Measurements from ENCODE around the gene TRIM24. TPM values are rescaled to one million over a fixed set of nuclear protein-coding genes. Genes with fewer than 3 reads are reported as not detected.

The TRIM24 gene
- total and polyA plus RNA-seq, 2 of the 13 experiments (the other 11 are each of a cell fraction or from before 2014, with no cell fraction given), result 100 to 106 TPM

DNA sequence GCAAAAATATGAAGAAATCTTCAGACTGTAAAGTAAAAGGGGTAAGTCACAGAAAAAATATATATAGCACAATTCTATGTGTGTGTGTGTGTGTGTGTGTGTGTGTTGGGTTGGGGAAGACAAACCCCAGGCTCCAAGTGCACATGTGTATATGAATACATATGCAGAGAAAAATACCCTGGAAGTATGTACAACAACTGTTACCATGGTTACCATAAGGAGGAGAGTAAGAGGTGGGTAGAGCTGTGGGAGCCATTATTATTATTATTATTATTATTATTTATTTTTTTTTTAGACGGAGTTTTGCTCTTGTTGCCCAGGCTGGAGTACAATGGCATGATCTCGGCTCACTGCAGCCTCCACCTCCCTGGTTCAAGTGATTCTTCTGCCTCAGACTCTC, 23.7 kb upstream of the TRIM24 start:
- H3K4me2 ChIP-seq (ENCODE audit: low read depth, low read length), result no peak overlapping the region
- H3K27ac ChIP-seq (ENCODE audit: extremely low read length, insufficient read depth, low read length), result no peak overlapping the region
- ATAC-seq, result no peak
- no peak for DNase-seq (ENCODE audit: low spot score)
- no TSS peak for BruUV-seq (replicated peaks)
- H2AFZ ChIP-seq (ENCODE audit: low read length), result no peak overlapping the region
- no peaks in the 10 kb centered on the region for H3K36me3 ChIP-seq (replicated peaks in 1 of 2; ENCODE audit: control insufficient read depth in 1 of 2, insufficient read depth in 2 of 2, low read length in 2 of 2)
- ChIA-PET POLR2A (no interaction called here), CTCF (ENCODE audit: low intra/inter-chr PET ratio, low total read pairs) (no interaction called here)
- H3K27me3 ChIP-seq (ENCODE audit: control insufficient read depth in 1 of 2, insufficient read depth in 2 of 2, low read length in 2 of 2), result no peaks in the 10 kb centered on the region
- in situ Hi-C loops (cut with HindIII; ENCODE audit: extremely low pct_ligation_motif_present, low pct_unique_long_range_greater_than_20kb) (loop anchor here (25.0 kb wide), 1 partner anchor 301 kb away; no protein-coding TSS in a partner anchor), intact Hi-C loops (cut with micrococcal nuclease; ENCODE audit: unreplicated experiment) (loop anchor here (10.0 kb wide), 1 partner anchor 1768 kb away; no protein-coding TSS in a partner anchor)
- no peaks in the 10 kb centered on the region for H3K79me2 ChIP-seq (ENCODE audit: insufficient read depth, low read length)
- no peaks in the 10 kb centered on the region for H4K20me1 ChIP-seq (ENCODE audit: insufficient read depth, low read length)
- TF ChIP-seq ZSCAN30 (CRISPR knock-in tag; IDR thresholded peaks at IDR 0.05) (no peak), ATF3 (CRISPR knock-in tag; IDR thresholded peaks at IDR 0.05) (no peak), ZNF841 (CRISPR knock-in tag; IDR thresholded peaks at IDR 0.05; ENCODE audit: borderline replicate concordance) (no peak), ETV5 (CRISPR knock-in tag; IDR thresholded peaks at IDR 0.05; ENCODE audit: borderline replicate concordance) (no peak), ZNF879 (CRISPR knock-in tag; IDR thresholded peaks at IDR 0.05) (no peak), SRSF4 (IDR thresholded peaks at IDR 0.05; ENCODE audit: low read depth, low read length, poor library complexity, severe bottlenecking) (no peak), ZNF484 (CRISPR knock-in tag; IDR thresholded peaks at IDR 0.05; ENCODE audit: borderline replicate concordance, low read depth) (no peak), ZNF350 (CRISPR knock-in tag; IDR thresholded peaks at IDR 0.05; ENCODE audit: borderline replicate concordance, low read depth) (no peak)
- TF ChIP-seq, protein P1, sequence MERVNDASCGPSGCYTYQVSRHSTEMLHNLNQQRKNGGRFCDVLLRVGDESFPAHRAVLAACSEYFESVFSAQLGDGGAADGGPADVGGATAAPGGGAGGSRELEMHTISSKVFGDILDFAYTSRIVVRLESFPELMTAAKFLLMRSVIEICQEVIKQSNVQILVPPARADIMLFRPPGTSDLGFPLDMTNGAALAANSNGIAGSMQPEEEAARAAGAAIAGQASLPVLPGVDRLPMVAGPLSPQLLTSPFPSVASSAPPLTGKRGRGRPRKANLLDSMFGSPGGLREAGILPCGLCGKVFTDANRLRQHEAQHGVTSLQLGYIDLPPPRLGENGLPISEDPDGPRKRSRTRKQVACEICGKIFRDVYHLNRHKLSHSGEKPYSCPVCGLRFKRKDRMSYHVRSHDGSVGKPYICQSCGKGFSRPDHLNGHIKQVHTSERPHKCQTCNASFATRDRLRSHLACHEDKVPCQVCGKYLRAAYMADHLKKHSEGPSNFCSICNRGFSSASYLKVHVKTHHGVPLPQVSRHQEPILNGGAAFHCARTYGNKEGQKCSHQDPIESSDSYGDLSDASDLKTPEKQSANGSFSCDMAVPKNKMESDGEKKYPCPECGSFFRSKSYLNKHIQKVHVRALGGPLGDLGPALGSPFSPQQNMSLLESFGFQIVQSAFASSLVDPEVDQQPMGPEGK (CRISPR knock-in tag; IDR thresholded peaks at IDR 0.05), result no peak
- TF ChIP-seq, protein P2, sequence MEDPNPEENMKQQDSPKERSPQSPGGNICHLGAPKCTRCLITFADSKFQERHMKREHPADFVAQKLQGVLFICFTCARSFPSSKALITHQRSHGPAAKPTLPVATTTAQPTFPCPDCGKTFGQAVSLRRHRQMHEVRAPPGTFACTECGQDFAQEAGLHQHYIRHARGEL (CRISPR knock-in tag; IDR thresholded peaks at IDR 0.05), result no peak
- no peak for FAIRE-seq
- no peak overlapping the region for H3K4me3 ChIP-seq (replicated peaks in 1 of 3; ENCODE audit: insufficient read depth in 1 of 3, low read depth in 2 of 3, low read length in 3 of 3)
- H3K9ac ChIP-seq (ENCODE audit: insufficient read depth, low read depth, low read length), result no peak overlapping the region
- no peaks in the 10 kb centered on the region for H3K4me1 ChIP-seq (ENCODE audit: insufficient read depth, low read length)
- 86% methylated on average over 2 of the region's 2 CpGs for WGBS (ENCODE audit: low lambda C conversion rate)
- H3K9me3 ChIP-seq (ENCODE audit: low read length), result peaks cover 10% of the 10 kb centered on the region
